GM12891 (cell line): Measurements from ENCODE around the gene RRBP1.

Experiments
- DNase-seq: peaks from one replicate; pipeline ENCODE4 v3.0.0; 2011; ENCODE audit warnings: low spot score; ENCODE audit not compliant: insufficient read length
- FAIRE-seq: peaks from 2 replicates; lab custom pipeline; 2011; peaks lifted over from hg19 to GRCh38; lab: Jason Lieb, UNC
- PAX5 ChIP-seq: IDR thresholded peaks from 2 replicates; pipeline ENCODE4 v1.6.1; 2011; ENCODE audit warnings: low read length, moderate library complexity, mild to moderate bottlenecking; ENCODE audit not compliant: insufficient read depth, severe bottlenecking
- POLR2A ChIP-seq: IDR thresholded peaks from 2 replicates; pipeline ENCODE4 v1.6.1; 2011; ENCODE audit warnings: low read depth, low read length, control low read depth
- POLR2AphosphoS5 ChIP-seq: IDR thresholded peaks from 2 replicates; pipeline ENCODE4 v1.6.1; 2011; ENCODE audit warnings: low read depth, low read length, control low read depth
- POU2F2 ChIP-seq: IDR thresholded peaks from 2 replicates; pipeline ENCODE4 v1.6.1; 2011; ENCODE audit warnings: low read depth, mild to moderate bottlenecking, control low read depth, low read length, moderate library complexity
- SPI1 ChIP-seq: IDR thresholded peaks from 2 replicates; pipeline ENCODE4 v1.6.1; 2011; ENCODE audit warnings: low read depth, low read length, control low read depth
- TAF1 ChIP-seq: IDR thresholded peaks from 2 replicates; pipeline ENCODE4 v1.6.1; 2011; ENCODE audit warnings: low read depth, low read length, control low read depth

RRBP1 gene

GRCh38 chr20:17651760-17652388 lies 30.2 kb downstream of the RRBP1 start:
- TF ChIP-seq SPI1 (no peak), PAX5 (no peak), POLR2A (no peak), POU2F2 (no peak), TAF1 (no peak), POLR2AphosphoS5 (no peak)
- DNase-seq, result no peak

GRCh38 chr20:17651129-17651759 lies 30.8 kb downstream of the RRBP1 start:
- TF ChIP-seq POU2F2 (no peak), POLR2A (no peak), POLR2AphosphoS5 (no peak), SPI1 (no peak), PAX5 (no peak), TAF1 (no peak)
- DNase-seq, result no peak
- FAIRE-seq, result no peak

More at GRCh38 chr20:17651760-17652388, 30.2 kb downstream of the RRBP1 start:
- FAIRE-seq, result no peak

- FAIRE-seq, result no peak
- DNase-seq, result no peak
- TF ChIP-seq PAX5, result no peak
- no peak for TF ChIP-seq POU2F2
- TF ChIP-seq SPI1, result no peak
- TF ChIP-seq POLR2AphosphoS5, result no peak
- TF ChIP-seq POLR2A, result no peak
- no peak for TF ChIP-seq TAF1
Measured at GRCh38 chr20:17650301-17651128, 31.5 kb downstream of the RRBP1 start.

GRCh38 chr20:17648791-17649730 lies 33.0 kb downstream of the RRBP1 start:
- FAIRE-seq, result no peak
- TF ChIP-seq POLR2A (no peak), POU2F2 (no peak)
- DNase-seq, result no peak

GRCh38 chr20:17648315-17648646 lies 33.8 kb downstream of the RRBP1 start:
- FAIRE-seq (no peak), DNase-seq (no peak)
- TF ChIP-seq POLR2AphosphoS5 (no peak), POU2F2 (no peak), POLR2A (no peak), TAF1 (no peak), SPI1 (no peak), PAX5 (no peak)

- DNase-seq (no peak), FAIRE-seq (no peak)
- TF ChIP-seq SPI1 (no peak), POLR2A (no peak), TAF1 (no peak), POLR2AphosphoS5 (no peak), POU2F2 (no peak), PAX5 (no peak)
Measured at GRCh38 chr20:17647391-17648314, 34.4 kb downstream of the RRBP1 start.

GRCh38 chr20:17646961-17647301 lies 35.1 kb downstream of the RRBP1 start:
- no peak for TF ChIP-seq POLR2AphosphoS5
- TF ChIP-seq PAX5, result no peak
- TF ChIP-seq POLR2A, result no peak
- no peak for TF ChIP-seq TAF1
- TF ChIP-seq SPI1, result no peak
- no peak for TF ChIP-seq POU2F2
- FAIRE-seq (no peak), DNase-seq (no peak)

GRCh38 chr20:17646209-17646960 lies 35.7 kb downstream of the RRBP1 start:
- no peak for DNase-seq
- FAIRE-seq, result no peak
- no peak for TF ChIP-seq SPI1
- no peak for TF ChIP-seq POLR2A
- TF ChIP-seq PAX5, result no peak
- TF ChIP-seq TAF1, result no peak
- no peak for TF ChIP-seq POLR2AphosphoS5
